Stimulated activated CD4-positive, alpha-beta T cell treated with anti-CD3 and anti-CD28 coated beads, Interleukin-4, amount 100 ng/mL, for 48 hours (primary cell): ENCODE data around the gene VANGL1.

Source experiments
- DNase-seq, 2 donors: peaks; one replicate each; pipeline ENCODE4 v3.0.0-alpha.2; 2020; ENCODE audit warnings: low read depth in 2 of 2

Gene VANGL1

GRCh38 chr1:115744646-115745275 is 103.0 kb downstream of the VANGL1 start:
- DNase-seq: no peak

GRCh38 chr1:115746021-115746690 is 104.4 kb downstream of the VANGL1 start:
- no peak for DNase-seq
